ENCODE measurements around the gene PAPPA2.
"Not testable (repeated sequence)": the region's sequence is repeated elsewhere in the genome, so short reads cannot be mapped to it uniquely, and the experiment has no call there.

PAPPA2 gene

DNA sequence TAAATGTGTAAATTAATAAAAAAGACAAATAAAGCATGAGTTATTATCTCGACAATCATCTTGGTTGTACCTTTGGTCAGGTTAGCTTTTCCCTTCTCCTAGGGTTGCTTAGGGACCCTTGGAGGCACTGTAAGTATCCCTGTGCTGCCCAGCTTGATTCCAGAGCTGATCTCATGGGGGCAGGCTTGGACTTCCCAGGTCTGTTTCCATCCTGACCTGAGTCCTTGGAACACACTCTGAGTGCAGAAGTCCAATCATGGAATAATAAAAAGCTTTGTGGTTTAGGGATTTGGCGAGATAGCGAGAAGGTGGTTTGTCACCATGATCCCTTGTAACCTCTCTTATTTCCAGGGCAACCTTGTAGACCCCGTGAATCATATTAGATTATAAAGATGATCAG, 18.7 kb upstream of the PAPPA2 start:
- TF ChIP-seq, protein P1, sequence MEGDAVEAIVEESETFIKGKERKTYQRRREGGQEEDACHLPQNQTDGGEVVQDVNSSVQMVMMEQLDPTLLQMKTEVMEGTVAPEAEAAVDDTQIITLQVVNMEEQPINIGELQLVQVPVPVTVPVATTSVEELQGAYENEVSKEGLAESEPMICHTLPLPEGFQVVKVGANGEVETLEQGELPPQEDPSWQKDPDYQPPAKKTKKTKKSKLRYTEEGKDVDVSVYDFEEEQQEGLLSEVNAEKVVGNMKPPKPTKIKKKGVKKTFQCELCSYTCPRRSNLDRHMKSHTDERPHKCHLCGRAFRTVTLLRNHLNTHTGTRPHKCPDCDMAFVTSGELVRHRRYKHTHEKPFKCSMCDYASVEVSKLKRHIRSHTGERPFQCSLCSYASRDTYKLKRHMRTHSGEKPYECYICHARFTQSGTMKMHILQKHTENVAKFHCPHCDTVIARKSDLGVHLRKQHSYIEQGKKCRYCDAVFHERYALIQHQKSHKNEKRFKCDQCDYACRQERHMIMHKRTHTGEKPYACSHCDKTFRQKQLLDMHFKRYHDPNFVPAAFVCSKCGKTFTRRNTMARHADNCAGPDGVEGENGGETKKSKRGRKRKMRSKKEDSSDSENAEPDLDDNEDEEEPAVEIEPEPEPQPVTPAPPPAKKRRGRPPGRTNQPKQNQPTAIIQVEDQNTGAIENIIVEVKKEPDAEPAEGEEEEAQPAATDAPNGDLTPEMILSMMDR (conservative IDR thresholded peaks at IDR 0.05; ENCODE audit: low read depth): no peak
- POLR2A ChIA-PET (ENCODE audit: low non-redundant PET): no interaction called here
- no peak overlapping the region for H3K27ac ChIP-seq
- CTCF ChIA-PET: no interaction called here
- no peak for DNase-seq (ENCODE audit: low spot score)

DNA sequence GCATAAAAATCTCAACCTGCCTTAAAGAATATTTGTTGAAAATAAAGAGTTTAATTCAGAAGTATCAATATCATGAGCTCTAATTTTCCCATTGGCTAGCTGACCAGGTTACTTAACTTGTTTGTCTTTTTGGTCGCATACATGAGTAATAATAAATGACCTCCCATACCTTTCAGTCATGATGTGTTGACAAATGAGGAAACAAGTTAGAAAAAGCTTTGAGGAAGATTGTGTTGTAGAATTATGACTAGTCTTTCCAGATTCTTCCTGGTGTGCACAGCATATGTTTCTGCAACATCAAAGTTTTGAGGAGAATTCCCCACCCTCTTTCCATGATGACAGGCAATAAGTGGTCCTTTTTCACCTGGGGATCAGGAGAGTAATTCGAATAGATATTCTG, 17.6 kb upstream of the PAPPA2 start:
- ChIA-PET POLR2A (ENCODE audit: low non-redundant PET) (no interaction called here), CTCF (no interaction called here)
- H3K27ac ChIP-seq: no peak overlapping the region
- no peak for DNase-seq (ENCODE audit: low spot score)
- TF ChIP-seq, protein P1 (conservative IDR thresholded peaks at IDR 0.05; ENCODE audit: low read depth): no peak

DNA sequence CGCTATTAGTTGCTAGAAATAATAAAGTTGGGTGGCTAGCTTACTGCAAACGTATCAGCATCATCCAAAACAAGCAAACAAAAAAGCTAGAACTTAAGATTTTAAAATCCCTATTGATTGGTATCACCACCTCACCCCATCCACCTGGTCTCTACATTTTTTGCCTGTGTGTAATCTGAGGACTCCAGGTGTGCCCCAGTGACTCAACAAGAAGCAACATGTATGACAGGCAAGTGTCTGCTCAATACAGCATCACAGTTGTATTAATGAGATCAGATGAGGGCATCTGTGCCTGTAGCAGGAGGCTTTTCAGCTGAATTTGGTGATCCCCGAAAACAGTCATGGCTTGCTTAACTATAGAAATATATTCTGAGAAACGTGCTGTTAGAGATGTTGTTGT, 14.6 kb upstream of the PAPPA2 start:
- TF ChIP-seq, protein P1 (conservative IDR thresholded peaks at IDR 0.05; ENCODE audit: low read depth): no peak
- peak; percentile 29 for DNase-seq (ENCODE audit: low spot score)
- POLR2A ChIA-PET (ENCODE audit: low non-redundant PET): no interaction called here
- CTCF ChIA-PET: no interaction called here
- no peak overlapping the region for H3K27ac ChIP-seq

DNA sequence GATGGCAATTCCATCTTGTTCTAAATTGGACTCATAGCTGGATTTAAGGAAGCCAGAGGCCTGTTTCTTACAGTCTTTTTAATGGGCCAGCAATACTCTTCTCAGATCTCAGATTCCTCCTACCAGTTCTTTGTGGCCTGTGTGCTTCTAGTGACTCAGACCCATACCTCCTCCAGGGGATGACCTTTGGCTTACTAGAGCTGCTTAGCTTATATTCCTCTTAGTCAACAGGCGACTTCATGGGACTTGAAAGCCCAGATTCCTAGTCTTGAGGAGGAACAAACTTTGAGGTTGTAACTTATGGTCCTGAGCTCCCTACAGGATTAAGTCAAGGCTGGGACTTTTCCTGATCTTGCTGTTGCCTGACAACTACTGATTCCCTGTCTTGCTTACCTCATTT, 12.4 kb upstream of the PAPPA2 start:
- DNase-seq (ENCODE audit: low spot score): no peak
- TF ChIP-seq, protein P1 (conservative IDR thresholded peaks at IDR 0.05; ENCODE audit: low read depth): no peak
- ChIA-PET POLR2A (ENCODE audit: low non-redundant PET) (no interaction called here), CTCF (no interaction called here)
- no peak overlapping the region for H3K27ac ChIP-seq

DNA sequence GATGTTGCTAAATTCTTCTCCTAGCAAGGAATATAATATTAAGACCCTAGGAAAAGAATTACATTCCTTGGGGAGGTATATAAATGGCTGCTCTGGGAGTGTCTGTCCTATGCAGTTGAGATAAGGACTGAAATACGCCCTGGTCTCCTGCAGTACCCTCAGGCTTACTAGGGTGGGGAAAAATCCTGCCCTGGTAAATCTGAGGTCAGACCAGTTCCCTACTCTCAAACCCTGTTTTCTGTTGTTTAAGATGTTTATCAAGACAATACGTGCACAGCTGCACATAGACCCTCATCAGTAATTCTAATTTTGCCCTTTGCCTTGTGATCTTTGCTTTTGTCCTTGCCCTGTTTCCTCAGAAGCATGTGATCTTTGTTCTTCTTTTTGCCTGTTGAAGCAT, 11.2 kb upstream of the PAPPA2 start:
- POLR2A ChIA-PET (ENCODE audit: low non-redundant PET); CTCF ChIA-PET; H3K27ac ChIP-seq; DNase-seq (ENCODE audit: low spot score): not testable (repeated sequence)

DNA sequence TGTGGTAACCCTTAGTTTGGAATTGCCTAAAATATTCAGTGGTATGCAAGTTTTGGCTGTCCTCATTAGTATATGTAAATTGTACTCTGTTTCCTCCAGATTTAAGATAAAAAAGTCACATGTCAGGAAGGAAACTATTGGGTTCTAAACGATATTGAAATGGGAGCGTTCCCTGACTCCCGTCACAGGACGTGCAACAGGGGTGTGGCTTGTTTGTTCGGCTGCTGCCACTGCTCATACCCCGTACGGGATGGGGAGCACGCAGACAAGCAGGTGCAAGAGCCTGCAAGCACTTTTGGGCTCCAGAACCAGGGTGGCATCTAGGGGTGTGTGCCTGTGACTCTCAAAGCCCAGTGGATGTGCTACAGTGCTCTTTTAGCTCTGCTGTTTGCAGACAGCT, 6.2 kb upstream of the PAPPA2 start:
- no peak for DNase-seq (ENCODE audit: low spot score)
- ChIA-PET CTCF (no interaction called here), POLR2A (ENCODE audit: low non-redundant PET) (no interaction called here)
- no peak overlapping the region for H3K27ac ChIP-seq
- TF ChIP-seq, protein P1 (conservative IDR thresholded peaks at IDR 0.05; ENCODE audit: low read depth): no peak

DNA sequence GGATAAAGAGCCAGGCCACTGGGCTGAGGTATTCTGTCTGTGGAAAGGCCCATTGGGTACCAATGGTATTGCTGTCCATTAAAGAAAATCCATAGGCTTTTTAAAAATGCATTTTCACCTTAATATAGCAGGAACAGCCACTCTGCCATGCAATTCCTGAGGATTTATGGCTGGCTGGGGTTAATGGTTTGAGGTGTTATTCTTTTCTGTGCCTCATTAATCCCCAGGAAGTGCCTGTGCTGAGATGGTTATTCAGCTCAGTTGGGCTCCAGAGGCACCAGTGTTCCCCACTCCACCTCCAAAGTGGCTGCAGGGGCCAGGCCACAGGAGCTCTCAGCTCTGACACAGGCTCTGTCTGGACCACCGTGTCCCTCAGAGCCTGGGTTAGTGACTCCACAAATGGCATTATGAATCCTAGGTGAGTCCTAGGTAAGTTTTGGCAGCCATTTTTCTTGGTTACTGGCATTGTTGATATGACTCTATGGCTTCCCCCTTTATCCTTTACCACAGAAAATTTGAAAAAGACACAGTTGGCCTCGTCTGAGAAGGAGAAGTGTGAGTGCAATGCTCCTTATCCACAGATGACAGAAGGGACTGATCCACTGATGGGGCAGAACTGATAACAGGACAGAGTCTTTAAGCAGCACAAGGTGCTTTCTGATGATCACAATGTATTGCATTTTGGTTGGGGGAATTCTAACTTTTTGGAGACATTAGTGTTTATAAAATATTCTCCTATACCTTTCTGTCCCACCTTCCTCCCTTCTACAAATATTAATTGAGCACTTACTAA, 2.2 kb upstream of the PAPPA2 start:
- TF ChIP-seq, protein P1 (conservative IDR thresholded peaks at IDR 0.05; ENCODE audit: low read depth): no peak
- no peak for DNase-seq (ENCODE audit: low spot score)
- CTCF ChIA-PET: no interaction called here
- POLR2A ChIA-PET (ENCODE audit: low non-redundant PET): no interaction called here
- H3K27ac ChIP-seq: no peak overlapping the region

Measured in RWPE1 (cell line).